Bronchial smooth muscle cell (primary cell): ENCODE data around the gene TBC1D23. TPM values are rescaled to one million over a fixed set of nuclear protein-coding genes. Genes with fewer than 3 reads are reported as not detected.

Experiments
- total RNA-seq: library from RNA; depleted of rRNA; stranded (reverse); fragments of >200 nt; gene quantifications from 2 replicates; pipeline ENCODE4 v1.2.1, GENCODE V29; 2014

TBC1D23 gene
- 50.2 and 62.3 TPM in 2 replicates for total RNA-seq

GRCh38 chr3:100260685-100261484 lies at the start of gene TBC1D23:
TBC1D23 (plus strand) TSS chr3:100260992; CDS start chr3:100261019, 27 bp downstream.

GRCh38 chr3:100334488-100335351 lies 73.9 kb downstream of the TBC1D23 start, which contains the start of gene NIT2:
NIT2 (plus strand) TSS chr3:100334757; CDS start chr3:100334792, 35 bp downstream.

Other genes starting within 250 kb of the TBC1D23 start
- 7.6 and 16.2 TPM in 2 replicates for gene FILIP1L, start 146.5 kb upstream of the TBC1D23 start, total RNA-seq
- 5.2 and 9.9 TPM in 2 replicates for gene NIT2, start 73.8 kb downstream of the TBC1D23 start, total RNA-seq
- gene TOMM70, start 140.1 kb downstream of the TBC1D23 start, total RNA-seq: 29.9 and 44.9 TPM in 2 replicates
- gene LNP1, start 140.5 kb downstream of the TBC1D23 start, total RNA-seq: 3.9 and 4.6 TPM in 2 replicates
- gene TMEM45A, start 231.6 kb downstream of the TBC1D23 start, total RNA-seq: 13.7 and 25.4 TPM in 2 replicates